ENCODE results near the gene APBB2. TPM values are rescaled to one million over a fixed set of nuclear protein-coding genes. Genes with fewer than 3 reads are reported as not detected.

APBB2 gene
- total and polyA plus RNA-seq, 10 of the 15 experiments (the other 5 are each of a cell fraction or from before 2014, with no cell fraction given) = 2.7 to 24.6 (median 19.0) TPM

GRCh38 chr4:40856277-40856839 is 358.0 kb downstream of the APBB2 start:
- ChIA-PET SMC1A (ENCODE audit: uncharacterized antibody, unreplicated experiment) (no interaction called here), RAD21 (ENCODE audit: unreplicated experiment) (no interaction called here), CTCF (interaction anchor here (0.8 to 3.3 kb wide), 4 partner anchors 11 to 18 kb away, joined by 3 to 18 read pairs (median 5); no protein-coding TSS in a partner anchor), POLR2A (no interaction called here)
- H3K9ac ChIP-seq (ENCODE audit: control insufficient read depth, insufficient read depth, low read length) = peak overlapping the region; percentile 40; the same call in 1 of the 2 replicates
- H3K4me3 ChIP-seq = peak overlapping the region; percentile 62; the same call in 1 of the 2 replicates
- no peak overlapping the region for H3K27ac ChIP-seq (ENCODE audit: control insufficient read depth, insufficient read depth)
- intact Hi-C loops (cut with micrococcal nuclease; ENCODE audit: unreplicated experiment) = no loop called here
- FAIRE-seq (no peak), ATAC-seq (no peak), DNase-seq (ENCODE audit: low read depth, low spot score) (no peak)
- TF ChIP-seq TCF7 (IDR thresholded peaks at IDR 0.05; ENCODE audit: borderline replicate concordance) (no peak), SP1 (IDR thresholded peaks at IDR 0.05; ENCODE audit: low read depth, low read length) (no peak), NBN (IDR thresholded peaks at IDR 0.05) (no peak), BHLHE40 (IDR thresholded peaks at IDR 0.05; ENCODE audit: borderline replicate concordance in 1 of 2, low read depth in 2 of 2, low read length in 1 of 2) (peak in 1 of 2 experiments; percentile 31; a peak in 1 of 4 replicates), EP300 (IDR thresholded peaks at IDR 0.05; ENCODE audit: borderline replicate concordance in 1 of 2, control insufficient read depth in 1 of 2, low read depth in 2 of 2, low read length in 2 of 2) (no peak), SKIL (IDR thresholded peaks at IDR 0.05; ENCODE audit: low read depth, poor library complexity, severe bottlenecking) (no peak), ATF7 (IDR thresholded peaks at IDR 0.05; ENCODE audit: low read depth) (no peak)
- peak overlapping the region; percentile 63 for H2AFZ ChIP-seq (ENCODE audit: control insufficient read depth, low read depth, low read length)
- no TSS peak for BruUV-seq (replicated peaks)
- 74% methylated on average over 14 of the region's 16 CpGs for WGBS (ENCODE audit: insufficient coverage, insufficient replicate concordance, low lambda C conversion rate, missing lambda C conversion rate)
- H3K79me2 ChIP-seq (ENCODE audit: control insufficient read depth, insufficient read depth, low read length) = no peaks in the 10 kb centered on the region; the same call in 1 of the 2 replicates
- in situ Hi-C loops (cut with MboI) = no loop called here
- H3K9me3 ChIP-seq (replicated peaks; ENCODE audit: control insufficient read depth, insufficient read depth, low read length) = no peaks in the 10 kb centered on the region
- H3K4me2 ChIP-seq (ENCODE audit: control insufficient read depth, insufficient read depth) = peak overlapping the region; percentile 98
- no peaks in the 10 kb centered on the region for H3K27me3 ChIP-seq (replicated peaks in 1 of 2; ENCODE audit: control insufficient read depth in 2 of 2, insufficient read depth in 2 of 2, low read length in 1 of 2)
- H3K4me1 ChIP-seq (ENCODE audit: control insufficient read depth, insufficient read depth, low read length) = peaks cover 16% of the 10 kb centered on the region
- no peaks in the 10 kb centered on the region for H3K36me3 ChIP-seq (ENCODE audit: control insufficient read depth in 2 of 2, insufficient read depth in 2 of 2, low read length in 1 of 2)
- no peaks in the 10 kb centered on the region for H4K20me1 ChIP-seq (ENCODE audit: control insufficient read depth, insufficient read depth)
